Measurements from ENCODE around the gene OS9.

OS9 gene

GRCh38 chr12:57737467-57738460 lies 43.8 kb downstream of the OS9 start:
- DNase-seq = no peak

- no peak for DNase-seq
These were observed 44.8 kb downstream of the OS9 start, which contains the start of gene AGAP2 for GRCh38 chr12:57738661-57739237. TSS of gene AGAP2 (minus strand) at chr12:57738742. CDS start at chr12:57738246, 496 bp downstream.

- no peak for DNase-seq
These were observed 45.5 kb downstream of the OS9 start for GRCh38 chr12:57739387-57739786.

- DNase-seq = no peak
These were observed 46.1 kb downstream of the OS9 start for GRCh38 chr12:57739914-57740538.

GRCh38 chr12:57740656-57741412 lies 46.9 kb downstream of the OS9 start:
- peak; percentile 89 for DNase-seq

- no peak for DNase-seq
These were observed 47.5 kb downstream of the OS9 start for GRCh38 chr12:57741413-57741789.

- peak; percentile 77 for DNase-seq
These were observed 48.2 kb downstream of the OS9 start for GRCh38 chr12:57741844-57742738.

- no peak for DNase-seq
These were observed 49.8 kb downstream of the OS9 start for GRCh38 chr12:57743769-57744168.

- DNase-seq = peak; percentile 73
These were observed 50.4 kb downstream of the OS9 start for GRCh38 chr12:57744194-57744776.

- DNase-seq = peak; percentile 96
These were observed 51.0 kb downstream of the OS9 start, which contains the start of gene TSPAN31 for GRCh38 chr12:57744777-57745484. TSS of gene TSPAN31 (plus strand) at chr12:57745039. CDS start at chr12:57745155, 116 bp downstream.

GRCh38 chr12:57745485-57745881 lies 51.6 kb downstream of the OS9 start:
- DNase-seq = no peak

- DNase-seq = no peak
These were observed 52.1 kb downstream of the OS9 start for GRCh38 chr12:57746025-57746424.

GRCh38 chr12:57749061-57749460 lies 55.1 kb downstream of the OS9 start:
- DNase-seq = no peak

GRCh38 chr12:57750561-57751431 lies 56.9 kb downstream of the OS9 start:
- no peak for DNase-seq

GRCh38 chr12:57751432-57751787 lies 57.5 kb downstream of the OS9 start:
- no peak for DNase-seq

- peak; percentile 100 for DNase-seq
These were observed 58.1 kb downstream of the OS9 start, which contains the start of gene CDK4 for GRCh38 chr12:57751788-57752667. TSS of gene CDK4 (minus strand) at chr12:57752310. CDS start at chr12:57751717, 593 bp downstream.

GRCh38 chr12:57752668-57753000 lies 58.7 kb downstream of the OS9 start:
- DNase-seq = no peak

- no peak for DNase-seq
These were observed 59.9 kb downstream of the OS9 start for GRCh38 chr12:57753756-57754337.

All from GDM1 (cell line).